ENCODE results near the gene MPO. TPM values are rescaled to one million over a fixed set of nuclear protein-coding genes. Genes with fewer than 3 reads are reported as not detected.

MPO gene
- total and polyA plus RNA-seq, 9 of the 15 experiments (the other 6 are each of a cell fraction or from before 2014, with no cell fraction given), result 0.04 to 0.47 (median 0.39) TPM; not detected in 6

DNA sequence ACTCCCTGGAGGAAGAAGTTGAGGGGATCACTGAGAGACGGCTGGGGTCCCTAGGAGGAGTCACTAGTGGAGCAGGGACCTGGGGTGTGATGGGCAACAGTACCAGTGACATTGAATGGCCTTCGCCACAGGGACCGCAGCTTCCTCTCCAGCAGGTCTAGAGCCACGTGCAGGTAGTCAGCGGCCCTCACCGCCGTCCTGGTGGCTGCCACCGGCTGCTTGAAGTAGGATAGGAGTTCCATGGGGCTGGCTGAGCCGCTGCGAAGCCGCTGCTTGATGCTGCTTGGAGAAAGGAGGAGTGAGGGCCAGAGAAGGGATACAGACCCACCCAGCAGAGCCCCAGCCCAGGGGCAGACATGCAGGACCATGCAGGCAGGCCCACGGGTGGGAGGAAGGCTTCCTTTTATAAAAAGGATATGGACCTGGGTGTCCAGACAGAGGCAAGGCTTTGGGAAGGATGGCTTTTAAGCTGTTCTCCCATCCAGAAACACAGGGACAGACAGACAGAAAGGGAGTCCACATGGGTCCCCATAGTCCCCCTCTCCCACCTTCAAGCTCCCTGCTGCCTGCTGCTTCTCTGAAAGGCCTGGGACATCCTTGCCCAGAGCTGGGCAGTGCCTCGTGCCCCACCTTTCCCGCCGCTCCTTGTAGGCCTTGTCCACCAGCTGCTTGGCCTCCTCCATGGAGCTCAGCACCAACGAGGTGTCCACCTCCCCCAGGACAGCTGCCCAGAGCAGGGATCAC is 827 bp downstream of the MPO start:
- WGBS (ENCODE audit: insufficient coverage, low coverage, missing lambda C conversion rate), result 17% methylated on average over 16 of the region's 16 CpGs
- no peaks in the 10 kb centered on the region for H3K79me2 ChIP-seq (ENCODE audit: control insufficient read depth, insufficient read depth, low read length)
- no TSS peak for BruUV-seq (replicated peaks)
- POLR2A ChIA-PET, result interaction anchor here (0.6 to 1.8 kb wide), 5 partner anchors 15 to 165 kb away, joined by 3 to 6 read pairs (median 3); no protein-coding TSS in a partner anchor
- TF ChIP-seq HIVEP1 (CRISPR knock-in tag; IDR thresholded peaks at IDR 0.05), result no peak
- peak in 1 of 2 experiments; percentile 35 for TF ChIP-seq E2F6 (IDR thresholded peaks at IDR 0.05; ENCODE audit: borderline replicate concordance in 1 of 2, extremely low read depth in 1 of 2, insufficient read depth in 1 of 2, insufficient read length in 1 of 2, low read depth in 1 of 2, low read length in 1 of 2, poor library complexity in 1 of 2, severe bottlenecking in 1 of 2)
- intact Hi-C loops (cut with micrococcal nuclease), result no loop called here
- CTCF ChIA-PET (ENCODE audit: low intra/inter-chr PET ratio), result no interaction called here
- H3K9me1 ChIP-seq (ENCODE audit: control insufficient read depth, insufficient read depth, low read length), result no peaks in the 10 kb centered on the region
- no peak overlapping the region for H3K4me3 ChIP-seq
- H3K36me3 ChIP-seq (ENCODE audit: control insufficient read depth, insufficient read depth, low read length), result no peaks in the 10 kb centered on the region
- H2AFZ ChIP-seq (ENCODE audit: low read depth, low read length), result no peak overlapping the region
- FAIRE-seq, result no peak
- H4K20me1 ChIP-seq (replicated peaks; ENCODE audit: control insufficient read depth, insufficient read depth, low read length), result peaks cover 2% of the 10 kb centered on the region; the same call in 1 of the 2 replicates
- H3K27ac ChIP-seq (ENCODE audit: extremely low read depth, low read depth, low read length), result no peak overlapping the region
- no peak overlapping the region for H3K9ac ChIP-seq (ENCODE audit: insufficient read depth in 1 of 2, low read depth in 2 of 2, low read length in 2 of 2)
- peak; percentile 16; the same call in 2 of the 3 replicates for ATAC-seq
- H3K4me1 ChIP-seq (replicated peaks in 1 of 2; ENCODE audit: control insufficient read depth in 2 of 2, insufficient read depth in 2 of 2, low read length in 2 of 2), result peaks cover 0 to 21% of the 10 kb centered on the region in 2 experiments; a peak in 3 of 5 replicates
- H3K9me3 ChIP-seq (replicated peaks; ENCODE audit: control insufficient read depth, insufficient read depth, low read depth, low read length), result no peaks in the 10 kb centered on the region
- no peak overlapping the region for H3K4me2 ChIP-seq (ENCODE audit: insufficient read depth, low read length)
- in situ Hi-C loops (cut with MboI), result loop anchor here (25.0 kb wide), 1 partner anchor 732 kb away; no protein-coding TSS in a partner anchor
- peak in 2 of 4 experiments; percentile 7 to 12 for DNase-seq (ENCODE audit: extremely low read depth in 1 of 4, low spot score in 3 of 4)
- peaks cover 19 to 57% of the 10 kb centered on the region in 2 experiments; a peak in 4 of 5 replicates for H3K27me3 ChIP-seq (ENCODE audit: control insufficient read depth in 2 of 2, insufficient read depth in 2 of 2, low read length in 2 of 2)
